Skeletal muscle satellite cell (primary cell): ENCODE measurements around the gene TP73.

ENCODE experiments used
- H3K27me3 ChIP-seq: 2 replicates; pipeline ENCODE4 v1.7.0; 2013; ENCODE audit warnings: low read length; ENCODE audit not compliant: control insufficient read depth, insufficient read depth
- H3K36me3 ChIP-seq: 2 replicates; pipeline ENCODE4 v1.7.0; 2013; ENCODE audit warnings: mild to moderate bottlenecking, control low read depth, low read length; ENCODE audit not compliant: insufficient read depth
- H3K4me1 ChIP-seq: 2 replicates; pipeline ENCODE4 v1.7.0; 2013; ENCODE audit warnings: low read length; ENCODE audit not compliant: control insufficient read depth, insufficient read depth
- H3K4me2 ChIP-seq: 2 replicates; pipeline ENCODE4 v1.7.0; 2013; ENCODE audit warnings: mild to moderate bottlenecking, low read length
- H3K4me3 ChIP-seq: 2 replicates; pipeline ENCODE4 v1.7.0; 2013; ENCODE audit warnings: low read length
- H3K9ac ChIP-seq: 2 replicates; pipeline ENCODE4 v1.7.0; 2013; ENCODE audit warnings: mild to moderate bottlenecking, low read depth, low read length, moderate library complexity
- H3K9me3 ChIP-seq: replicated peaks from 2 replicates; pipeline ENCODE4 v1.7.0; 2013; ENCODE audit warnings: mild to moderate bottlenecking, control low read depth, low read length

TP73 gene

DNA sequence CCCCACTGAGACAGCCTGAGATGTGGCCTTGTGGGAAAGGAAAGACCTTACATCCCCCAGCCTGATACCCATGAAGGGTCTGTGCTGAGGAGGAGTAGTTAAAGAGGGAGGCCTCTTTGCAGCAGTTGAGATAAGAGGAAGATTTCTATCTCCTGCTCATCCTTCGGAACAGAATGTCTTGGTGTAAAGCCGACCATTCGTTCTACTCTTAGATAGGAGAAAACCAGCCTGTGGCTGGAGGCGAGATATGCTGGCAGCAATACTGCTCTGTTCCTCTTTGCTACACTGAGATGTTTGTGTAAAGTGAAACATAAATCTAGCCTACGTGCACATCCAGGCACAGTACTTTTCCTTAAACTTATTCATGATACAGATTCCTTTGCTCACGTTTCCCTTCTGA is 98.4 kb downstream of the TP73 start:
- H3K27me3 ChIP-seq = peaks cover 34% of the 10 kb centered on the region
- no peak overlapping the region for H3K9ac ChIP-seq
- no peak overlapping the region for H3K4me3 ChIP-seq
- no peaks in the 10 kb centered on the region for H3K36me3 ChIP-seq
- H3K4me2 ChIP-seq = no peak overlapping the region
- H3K4me1 ChIP-seq = peaks cover 19% of the 10 kb centered on the region
- H3K9me3 ChIP-seq = no peaks in the 10 kb centered on the region

DNA sequence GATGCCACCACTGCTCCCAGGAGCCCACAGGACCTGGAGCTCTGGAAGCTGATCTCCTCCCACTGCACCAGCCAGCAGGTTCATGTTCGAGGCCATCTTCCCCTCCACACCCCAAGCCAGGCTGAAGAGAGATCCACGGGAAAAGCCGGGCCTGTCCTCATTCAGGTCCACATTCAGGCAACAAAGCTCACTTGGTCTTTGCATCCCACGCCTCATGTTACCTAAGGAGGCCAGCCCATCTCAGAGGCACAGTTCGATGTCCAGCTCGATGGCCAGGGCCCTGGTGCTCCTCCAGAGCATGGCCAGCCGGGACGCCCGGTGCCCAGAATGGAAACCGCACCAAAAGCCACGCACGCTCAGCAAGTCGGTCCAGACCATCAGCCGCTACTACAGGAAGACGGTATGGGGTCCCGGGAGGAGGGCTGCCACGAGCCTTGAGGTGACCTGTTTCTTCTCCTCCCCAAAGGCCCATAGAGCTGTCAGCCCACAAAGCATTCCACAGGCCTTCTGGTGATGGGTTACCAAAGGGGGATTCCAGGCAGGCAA is 100.2 kb downstream of the TP73 start, which contains the start of gene CCDC27:
Gene CCDC27, plus strand, starts transcription at position 51 of the 546 bp plus-strand sequence. Its CDS starts 32 bp downstream, at position 83.
- H3K4me1 ChIP-seq = peaks cover 6% of the 10 kb centered on the region
- H3K9ac ChIP-seq = no peak within 1 kb of the TSS
- H3K4me2 ChIP-seq = no peak within 1 kb of the TSS
- H3K27me3 ChIP-seq = peaks cover 42% of the 10 kb centered on the region
- no peaks in the 10 kb centered on the region for H3K9me3 ChIP-seq
- H3K36me3 ChIP-seq = no peaks in the 10 kb centered on the region
- H3K4me3 ChIP-seq = no peak within 1 kb of the TSS

DNA sequence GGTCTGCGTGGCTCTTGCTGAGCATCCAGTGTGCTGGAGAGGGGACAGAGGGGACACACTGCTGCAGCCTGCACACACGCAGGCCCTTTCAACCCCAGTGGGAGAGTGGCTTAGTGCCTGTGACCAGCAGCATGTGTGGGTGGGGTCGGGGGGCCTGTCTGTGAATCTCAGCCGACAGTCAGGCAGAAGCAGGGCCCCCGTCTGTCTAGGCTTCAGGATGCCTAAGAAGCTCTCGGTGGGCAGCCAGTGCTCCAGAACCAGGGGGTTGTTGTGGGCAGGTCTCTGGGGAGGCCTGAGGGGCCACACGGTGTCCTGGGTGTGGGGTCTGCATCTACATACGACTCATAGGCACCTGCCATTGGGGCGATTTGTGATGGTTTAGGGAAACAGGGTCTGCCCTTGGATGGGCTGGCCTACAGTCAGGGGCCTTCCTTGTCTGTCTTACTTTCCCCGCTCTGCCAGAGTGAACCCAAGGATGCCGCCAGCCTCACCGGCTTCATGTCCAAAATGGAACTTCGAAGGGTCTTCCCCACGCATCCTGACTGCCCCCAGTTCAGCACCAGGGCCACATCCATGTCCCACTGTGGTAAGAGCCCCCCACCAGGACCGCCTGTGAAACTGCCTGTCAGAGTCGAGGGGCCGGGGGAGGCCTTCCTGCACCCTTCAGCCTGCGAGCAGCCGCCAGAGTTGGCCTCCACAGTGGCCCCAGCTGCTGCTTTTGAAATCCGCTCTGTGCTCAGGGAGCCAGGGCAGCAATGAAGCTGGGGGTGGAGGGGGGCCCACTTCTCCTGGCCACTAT is 101.5 kb downstream of the TP73 start:
- H3K9ac ChIP-seq = no peak overlapping the region
- no peaks in the 10 kb centered on the region for H3K36me3 ChIP-seq
- H3K27me3 ChIP-seq = peaks cover 42% of the 10 kb centered on the region
- H3K9me3 ChIP-seq = no peaks in the 10 kb centered on the region
- no peak overlapping the region for H3K4me3 ChIP-seq
- no peaks in the 10 kb centered on the region for H3K4me1 ChIP-seq
- H3K4me2 ChIP-seq = no peak overlapping the region

DNA sequence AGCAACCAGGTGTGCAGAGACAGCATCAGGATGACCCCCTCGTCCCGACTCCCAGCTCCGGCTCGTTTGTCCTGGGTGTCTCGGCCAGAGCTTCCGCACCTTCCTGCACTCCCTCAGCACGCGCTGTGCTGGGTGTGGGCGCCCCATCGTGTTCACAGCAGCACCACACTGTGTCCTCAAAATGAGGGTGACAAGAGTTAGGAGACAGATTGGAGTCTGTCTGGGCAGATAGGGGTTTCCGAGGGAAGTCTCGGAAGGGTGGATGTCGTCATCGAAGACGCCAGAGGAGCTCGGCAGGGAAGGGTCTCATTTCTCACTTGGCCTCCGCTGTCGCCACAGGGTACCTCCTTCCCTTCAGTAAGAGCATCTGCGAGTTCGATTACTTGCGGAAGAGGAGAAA is 104.1 kb downstream of the TP73 start:
- H3K36me3 ChIP-seq = no peaks in the 10 kb centered on the region
- H3K4me1 ChIP-seq = no peaks in the 10 kb centered on the region
- peaks cover 51% of the 10 kb centered on the region for H3K27me3 ChIP-seq
- no peak overlapping the region for H3K4me2 ChIP-seq
- peaks cover 7% of the 10 kb centered on the region for H3K9me3 ChIP-seq
- no peak overlapping the region for H3K4me3 ChIP-seq
- no peak overlapping the region for H3K9ac ChIP-seq

DNA sequence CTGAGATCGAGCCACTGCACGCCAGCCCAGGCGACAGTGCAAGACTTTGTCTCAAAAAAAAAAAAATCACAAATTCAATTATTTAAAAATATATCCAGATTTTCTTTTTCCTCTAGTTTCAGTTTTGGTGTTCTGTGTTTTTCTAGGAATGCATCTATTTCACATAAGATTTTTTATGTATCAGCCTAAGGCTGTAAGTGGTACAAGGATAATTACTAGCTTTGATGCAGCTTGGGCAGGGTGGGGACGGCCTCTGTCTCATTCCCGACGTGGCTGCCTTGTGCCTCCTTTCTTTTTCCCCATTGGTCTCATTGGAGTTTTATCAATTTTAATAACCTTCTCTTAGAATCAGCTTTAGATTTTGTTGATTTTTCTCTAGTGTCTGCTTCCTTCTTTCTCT is 106.8 kb downstream of the TP73 start:
- Histone ChIP-seq H3K4me1 (no peaks in the 10 kb centered on the region), H3K4me2 (no peak overlapping the region), H3K4me3 (no peak overlapping the region), H3K9ac (no peak overlapping the region), H3K9me3 (peaks cover 7% of the 10 kb centered on the region), H3K27me3 (peaks cover 49% of the 10 kb centered on the region), H3K36me3 (no peaks in the 10 kb centered on the region)

DNA sequence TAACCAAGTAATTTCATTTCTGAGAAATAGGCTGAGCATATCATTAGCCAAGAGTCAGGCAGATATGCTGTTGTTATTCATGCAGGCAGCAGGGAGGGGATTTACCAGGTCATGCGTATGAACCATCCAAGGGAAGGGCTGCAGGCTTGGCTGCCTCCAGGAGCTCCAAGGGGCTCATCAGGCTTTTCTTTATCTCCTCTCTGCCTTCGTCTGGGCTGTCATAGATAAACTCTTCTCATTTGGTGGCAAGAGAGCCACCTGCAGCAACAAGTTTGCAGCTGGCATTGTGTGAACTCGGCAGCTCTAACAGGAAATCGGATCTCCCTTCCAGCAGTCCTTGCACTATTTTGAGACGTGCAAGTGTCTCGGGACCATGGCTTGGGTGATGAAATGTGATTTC is 107.5 kb downstream of the TP73 start:
- Histone ChIP-seq H3K9me3 (peaks cover 7% of the 10 kb centered on the region), H3K9ac (no peak overlapping the region), H3K36me3 (no peaks in the 10 kb centered on the region), H3K4me3 (no peak overlapping the region), H3K4me1 (no peaks in the 10 kb centered on the region), H3K27me3 (peaks cover 44% of the 10 kb centered on the region), H3K4me2 (no peak overlapping the region)

DNA sequence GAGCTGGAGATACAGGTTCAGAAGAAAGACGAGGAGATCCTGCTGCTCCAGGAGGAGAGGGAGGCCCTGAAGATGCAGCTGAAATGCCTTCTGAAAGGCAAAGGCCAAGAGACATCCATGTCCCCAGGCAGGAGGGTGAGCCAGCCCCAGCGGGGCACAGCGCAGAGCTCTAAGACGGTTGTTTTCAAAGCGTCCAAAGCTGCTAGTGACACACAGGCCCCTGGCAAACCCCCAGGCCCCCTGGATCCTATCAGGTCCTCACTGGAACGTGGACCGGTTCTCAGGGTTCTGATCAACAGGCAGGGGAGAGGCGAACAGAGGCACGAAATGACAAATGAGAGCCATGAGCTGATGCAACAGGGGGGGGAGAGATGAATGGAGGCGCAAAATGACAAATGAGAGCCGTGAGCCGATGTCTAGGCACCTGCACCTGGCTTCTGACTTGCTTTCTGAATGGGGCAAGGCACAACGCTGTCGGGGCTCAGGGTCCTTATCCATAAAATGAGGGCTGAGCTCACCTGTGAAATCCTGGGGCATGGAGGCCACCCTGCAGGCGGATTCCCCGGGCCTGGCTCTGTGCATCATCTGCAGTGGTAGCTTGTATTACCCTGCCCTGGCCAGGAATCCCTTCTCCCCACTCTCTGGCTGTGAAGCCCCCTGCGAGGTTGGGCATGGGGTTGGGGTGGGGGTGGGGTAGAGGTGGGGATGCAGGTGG is 109.1 kb downstream of the TP73 start:
- peaks cover 45% of the 10 kb centered on the region for H3K27me3 ChIP-seq
- no peaks in the 10 kb centered on the region for H3K36me3 ChIP-seq
- H3K9me3 ChIP-seq = peaks cover 7% of the 10 kb centered on the region
- no peak overlapping the region for H3K9ac ChIP-seq
- H3K4me1 ChIP-seq = no peaks in the 10 kb centered on the region
- H3K4me2 ChIP-seq = no peak overlapping the region
- H3K4me3 ChIP-seq = no peak overlapping the region

DNA sequence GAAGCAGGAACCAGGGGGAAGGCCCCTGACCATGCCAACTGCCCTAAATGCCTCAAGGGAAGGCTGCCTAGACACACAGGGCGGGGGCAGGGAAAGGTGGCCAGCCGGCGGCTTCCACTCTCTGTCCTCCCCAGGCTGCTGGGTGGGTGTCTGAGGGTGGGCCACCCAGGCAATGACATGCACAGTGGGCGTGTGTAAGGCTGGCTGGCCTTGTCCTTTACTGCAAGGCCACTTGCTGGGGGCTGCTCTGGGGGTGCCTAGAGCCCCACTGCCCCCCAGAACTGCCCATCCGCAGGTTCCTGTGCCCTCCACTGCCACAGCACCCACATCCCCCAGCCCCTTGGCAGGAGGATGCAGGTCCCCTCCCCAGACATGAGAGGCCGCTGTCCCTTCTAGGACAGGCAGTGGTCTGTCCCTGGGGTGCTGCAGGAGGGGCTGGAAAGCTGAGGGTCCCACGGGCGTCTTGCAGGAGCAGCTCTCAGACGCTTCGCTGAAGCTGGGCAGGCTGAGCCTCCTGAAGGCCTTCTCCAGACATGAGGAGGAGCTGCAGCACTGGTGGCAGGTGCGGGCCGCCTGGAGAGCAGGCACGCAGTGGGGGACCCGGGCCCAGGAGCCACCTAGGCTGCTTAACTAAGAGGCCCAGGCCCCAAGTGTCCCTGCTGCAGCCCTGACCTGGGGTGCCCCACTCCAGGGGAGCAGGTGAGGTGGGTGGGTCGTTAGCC is 110.0 kb downstream of the TP73 start:
- no peaks in the 10 kb centered on the region for H3K36me3 ChIP-seq
- no peaks in the 10 kb centered on the region for H3K4me1 ChIP-seq
- H3K4me3 ChIP-seq = no peak overlapping the region
- H3K27me3 ChIP-seq = peaks cover 42% of the 10 kb centered on the region
- H3K4me2 ChIP-seq = no peak overlapping the region
- peaks cover 7% of the 10 kb centered on the region for H3K9me3 ChIP-seq
- H3K9ac ChIP-seq = no peak overlapping the region

DNA sequence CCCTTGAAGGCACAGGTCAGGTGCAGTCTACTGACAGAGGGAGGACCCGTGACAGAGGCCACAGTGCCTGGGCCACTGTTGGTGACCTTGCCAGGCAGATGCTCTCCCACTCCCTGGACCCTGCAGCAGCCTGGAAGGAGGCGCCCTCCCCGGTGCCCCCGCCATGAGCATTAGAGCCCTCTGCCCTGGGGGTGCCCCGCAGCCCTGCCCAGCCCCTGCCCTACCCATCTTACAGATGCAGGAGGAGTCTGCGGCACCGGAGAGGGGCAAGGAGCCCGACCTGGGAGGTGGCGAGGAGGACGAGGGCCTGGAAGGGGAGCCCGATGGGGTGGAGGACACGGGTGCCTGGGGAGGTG is 110.5 kb downstream of the TP73 start:
- H3K9ac ChIP-seq = no peak overlapping the region
- H3K4me1 ChIP-seq = no peaks in the 10 kb centered on the region
- H3K9me3 ChIP-seq = peaks cover 7% of the 10 kb centered on the region
- peaks cover 42% of the 10 kb centered on the region for H3K27me3 ChIP-seq
- H3K4me3 ChIP-seq = no peak overlapping the region
- no peaks in the 10 kb centered on the region for H3K36me3 ChIP-seq
- no peak overlapping the region for H3K4me2 ChIP-seq

DNA sequence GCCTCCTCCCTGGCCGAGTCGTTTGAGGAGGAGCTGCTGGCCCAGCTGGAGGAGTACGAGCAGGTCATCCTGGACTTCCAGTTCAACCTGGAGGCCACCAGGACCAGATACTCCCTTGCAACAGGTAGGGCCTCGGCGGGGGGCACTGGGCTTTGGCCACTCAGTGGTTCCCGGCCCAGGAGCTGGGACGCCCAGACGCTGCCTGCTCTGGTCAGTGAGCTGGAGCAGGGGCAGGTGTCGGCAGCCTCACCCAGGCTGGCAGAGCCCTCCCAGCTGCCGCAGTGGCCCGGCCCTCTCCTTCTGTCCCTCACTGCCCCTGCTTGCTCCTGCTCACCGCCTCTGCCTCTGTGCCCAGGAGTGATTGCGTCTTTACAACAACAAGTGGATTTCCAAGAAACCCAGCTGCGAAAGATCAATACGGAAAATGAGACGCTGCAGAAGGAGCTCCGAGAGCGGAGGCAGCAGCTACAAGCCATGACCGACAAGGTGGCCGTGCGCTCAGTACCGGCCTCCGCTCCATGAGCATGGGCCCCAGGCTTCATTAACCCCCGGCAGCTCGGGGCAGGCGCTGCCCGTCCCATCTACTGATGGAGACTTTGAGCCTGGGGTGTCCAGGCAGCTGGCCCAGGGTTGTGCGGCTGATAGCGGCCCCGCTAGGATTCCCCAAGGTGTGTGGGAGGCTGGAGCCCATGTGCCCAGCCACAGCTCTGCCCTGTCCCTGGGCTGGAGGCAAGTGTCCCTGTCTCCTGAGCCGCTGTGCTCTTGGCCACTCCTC is 111.2 kb downstream of the TP73 start:
- Histone ChIP-seq H3K4me3 (no peak overlapping the region), H3K4me1 (no peaks in the 10 kb centered on the region), H3K36me3 (no peaks in the 10 kb centered on the region), H3K9ac (no peak overlapping the region), H3K4me2 (no peak overlapping the region), H3K9me3 (peaks cover 7% of the 10 kb centered on the region), H3K27me3 (peaks cover 42% of the 10 kb centered on the region)
